HCT116 (cell line): ENCODE measurements around the gene ACRV1. TPM values are rescaled to one million over a fixed set of nuclear protein-coding genes. Genes with fewer than 3 reads are reported as not detected.

Experiments used
- ATAC-seq: fragments of 200-7000 bp; cut with Tn5 transposase; 2 replicates; pipeline ENCODE4 v1.9.1; 2020; ENCODE audit warnings: mild to moderate bottlenecking, moderate library complexity
- BruUV-seq: library from RNA; stranded (reverse); fragments of 400-500 nt; replicated peaks from 2 replicates; lab custom pipeline; 2021; lab: Mats Ljungman, UMichigan
- CTCF ChIA-PET: fragments of 300-600 bp; sonication (Branson Sonifier 250); formaldehyde crosslinking; loops from one replicate; lab custom pipeline; 2021; ENCODE audit warnings: antibody characterized with exemption; lab: Charles Lee
- POLR2A ChIA-PET: fragments of 300-600, 350-600 bp; sonication (Branson Sonifier 250); formaldehyde crosslinking; loops from one replicate; lab custom pipeline; 2021; ENCODE audit warnings: antibody characterized with exemption; lab: Charles Lee
- RAD21 ChIA-PET, 2 experiments: fragments of 300-600 bp; sonication (Branson Sonifier 250); formaldehyde crosslinking; loops; one replicate each; lab custom pipeline; 2023; ENCODE audit warnings: low total read pairs in 2 of 2; ENCODE audit not compliant: uncharacterized antibody in 2 of 2, unreplicated experiment in 2 of 2, low non-redundant PET in 1 of 2; lab: Charles Lee
- DNase-seq: peaks from one replicate; pipeline ENCODE4 v3.0.0-alpha.2; 2010; ENCODE audit warnings: low read depth, low spot score
- H2AFZ ChIP-seq: fragments of 200-600 bp; shearing (Covaris generic), sonication (generic); 2 replicates; pipeline ENCODE4 v1.6.1; 2017; ENCODE audit warnings: low read depth, mixed run types, mixed read lengths, antibody characterized with exemption, low read length; ENCODE audit not compliant: poor library complexity, severe bottlenecking
- H3K27ac ChIP-seq: 2 replicates; pipeline ENCODE4 v1.5.1; 2012; ENCODE audit warnings: low read depth, low read length
- H3K27me3 ChIP-seq: fragments of 200-600 bp; sonication (generic); 2 replicates; pipeline ENCODE4 v1.6.1; 2016; ENCODE audit warnings: mixed run types, low read length, mixed read lengths; ENCODE audit not compliant: insufficient read depth
- H3K36me3 ChIP-seq, 2 experiments: fragments of 200-500 bp in 1 of 2; fragments of 200-600 bp in 1 of 2; sonication (Bioruptor generic) in 1 of 2; sonication (generic) in 1 of 2; 2 replicates each; pipeline versions ENCODE4 v1.5.1 to v1.6.1; 2014 to 2016; ENCODE audit warnings: low read length in 2 of 2, inconsistent platforms in 1 of 2, mixed read lengths in 1 of 2, mixed run types in 1 of 2; ENCODE audit not compliant: insufficient read depth in 2 of 2, control insufficient read depth in 1 of 2
- H3K4me1 ChIP-seq, 2 experiments: fragments of 200-600 bp in 1 of 2; sonication (generic) in 1 of 2; 2 replicates each; pipeline versions ENCODE4 v1.5.1 to v1.6.1; 2012 to 2017; ENCODE audit warnings: low read length in 2 of 2, inconsistent platforms in 1 of 2, mild to moderate bottlenecking in 1 of 2, mixed read lengths in 1 of 2, mixed run types in 1 of 2, moderate library complexity in 1 of 2; ENCODE audit not compliant: insufficient read depth in 2 of 2, control insufficient read depth in 1 of 2
- H3K4me2 ChIP-seq: fragments of 200-600 bp; sonication (generic); 2 replicates; pipeline ENCODE4 v1.6.1; 2017; ENCODE audit warnings: mixed run types, low read length, mixed read lengths
- H3K4me3 ChIP-seq, 2 experiments: fragments of 200-600 bp in 1 of 2; sonication (generic) in 1 of 2; replicated peaks in 1 of 2; 2 replicates each; pipeline ENCODE4 v1.5.1; 2011 to 2016; ENCODE audit warnings: low read length in 2 of 2, control low read depth in 1 of 2, low read depth in 1 of 2, mild to moderate bottlenecking in 1 of 2, mixed read lengths in 1 of 2, mixed run types in 1 of 2
- H3K79me2 ChIP-seq: fragments of 200-600 bp; sonication (generic); 2 replicates; pipeline ENCODE4 v1.6.1; 2017; ENCODE audit warnings: mild to moderate bottlenecking, mixed run types, low read length, moderate library complexity, mixed read lengths; ENCODE audit not compliant: insufficient read depth
- H3K9ac ChIP-seq: fragments of 200-600 bp; sonication (generic); 2 replicates; pipeline ENCODE4 v1.6.1; 2016; ENCODE audit warnings: low read length, mixed read lengths
- H3K9me2 ChIP-seq: fragments of 200-600 bp; sonication (generic), shearing (Covaris generic); 2 replicates; pipeline ENCODE4 v1.6.1; 2017; ENCODE audit warnings: mixed run types, mild to moderate bottlenecking, moderate library complexity; ENCODE audit not compliant: insufficient read depth
- H3K9me3 ChIP-seq, 2 experiments: fragments of 200-500 bp in 1 of 2; fragments of 200-600 bp in 1 of 2; sonication (Bioruptor generic) in 1 of 2; sonication (generic) in 1 of 2; 2 replicates each; pipeline ENCODE4 v1.6.1; 2014 to 2017; ENCODE audit warnings: low read length in 2 of 2, mixed read lengths in 2 of 2, inconsistent platforms in 1 of 2, low read depth in 1 of 2, mild to moderate bottlenecking in 1 of 2, mixed run types in 1 of 2, moderate library complexity in 1 of 2; ENCODE audit not compliant: control insufficient read depth in 1 of 2, insufficient read depth in 1 of 2
- H4K20me1 ChIP-seq: fragments of 200-600 bp; sonication (generic), shearing (Covaris generic); 2 replicates; pipeline ENCODE4 v1.6.1; 2017; ENCODE audit warnings: mixed run types, mild to moderate bottlenecking, moderate library complexity; ENCODE audit not compliant: insufficient read depth
- CBX3 ChIP-seq: IDR thresholded peaks from 2 replicates; pipeline ENCODE4 v1.6.1; 2012; ENCODE audit warnings: low read depth
- CEBPB ChIP-seq: IDR thresholded peaks from 2 replicates; pipeline ENCODE4 v1.6.1; 2012; ENCODE audit warnings: low read depth
- EGR1 ChIP-seq: IDR thresholded peaks from 2 replicates; pipeline ENCODE4 v1.6.1; 2012; ENCODE audit warnings: low read depth
- EZH2 ChIP-seq: fragments of 200-600 bp; sonication (generic); IDR thresholded peaks from 2 replicates; pipeline ENCODE4 v1.6.1; 2017; ENCODE audit warnings: antibody characterized with exemption, mixed run types
- EZH2phosphoT487 ChIP-seq: fragments of 200-600 bp; IDR thresholded peaks from 2 replicates; pipeline ENCODE4 v1.6.1; 2018; ENCODE audit warnings: antibody characterized with exemption, borderline replicate concordance
- FOSL1 ChIP-seq: IDR thresholded peaks from 2 replicates; pipeline ENCODE4 v1.6.1; 2012; ENCODE audit warnings: low read depth
- JUND ChIP-seq: IDR thresholded peaks from 2 replicates; pipeline ENCODE4 v1.6.1; 2012
- POLR2AphosphoS5 ChIP-seq: IDR thresholded peaks from 2 replicates; pipeline ENCODE4 v1.6.1; 2011; ENCODE audit warnings: mild to moderate bottlenecking, low read depth, low read length, moderate library complexity
- RAD21 ChIP-seq: IDR thresholded peaks from 2 replicates; pipeline ENCODE4 v1.6.1; 2012; ENCODE audit warnings: low read depth, mild to moderate bottlenecking
- SP1 ChIP-seq: IDR thresholded peaks from 2 replicates; pipeline ENCODE4 v1.6.1; 2012; ENCODE audit warnings: low read depth
- TCF7L2 ChIP-seq: IDR thresholded peaks from 2 replicates; pipeline ENCODE4 v1.7.0; 2011; ENCODE audit warnings: borderline replicate concordance, inconsistent platforms; ENCODE audit not compliant: insufficient read depth, insufficient read length; ENCODE audit errors: extremely low read depth
- YY1 ChIP-seq: IDR thresholded peaks from 2 replicates; pipeline ENCODE4 v1.6.1; 2011; ENCODE audit warnings: low read length, low read depth, moderate library complexity, mild to moderate bottlenecking; ENCODE audit not compliant: insufficient replicate concordance; ENCODE audit errors: extremely low read depth
- ZNF274 ChIP-seq: fragments of 200-500 bp; sonication (Bioruptor generic); IDR thresholded peaks from 2 replicates; pipeline ENCODE4 v1.6.1; 2014; ENCODE audit warnings: mild to moderate bottlenecking, low read depth, low read length, inconsistent platforms
- intact Hi-C: fragments of 100-400 bp; cut with micrococcal nuclease; formaldehyde crosslinking; loops from 2 replicates; pipeline ENCODE4 v1.10.0; 2022
- total RNA-seq: library from RNA; stranded (reverse); gene quantifications from one replicate; pipeline ENCODE4 v1.2.1, GENCODE V29; 2021; ENCODE audit not compliant: unreplicated experiment
- TF ChIP-seq, protein P1 (sequence below): IDR thresholded peaks from 2 replicates; pipeline ENCODE4 v1.6.1; 2011; ENCODE audit warnings: mild to moderate bottlenecking, low read length, moderate library complexity; ENCODE audit not compliant: insufficient replicate concordance; ENCODE audit errors: extremely low read depth
- TF ChIP-seq, protein P2 (sequence below): IDR thresholded peaks from 2 replicates; pipeline ENCODE4 v1.6.1; 2012; ENCODE audit warnings: low read depth
- TF ChIP-seq, protein P3 (sequence below): IDR thresholded peaks from 2 replicates; pipeline ENCODE4 v1.6.1; 2012
- TF ChIP-seq, protein P4 (sequence below): IDR thresholded peaks from 2 replicates; pipeline ENCODE4 v1.6.1; 2012
- TF ChIP-seq, protein P5 (sequence below), 3 experiments: fragments of 200-600 bp in 1 of 3; sonication (generic) in 1 of 3; IDR thresholded peaks in 2 of 3; conservative IDR thresholded peaks in 1 of 3; 2 replicates each; pipeline ENCODE4 v1.5.1; 2012 to 2017; ENCODE audit warnings: low read depth in 2 of 3, low read length in 2 of 3, antibody characterized with exemption in 1 of 3, borderline replicate concordance in 1 of 3, control low read depth in 1 of 3, mild to moderate bottlenecking in 1 of 3, mixed read lengths in 1 of 3, mixed run types in 1 of 3, moderate library complexity in 1 of 3; ENCODE audit not compliant: insufficient read depth in 1 of 3

The ACRV1 gene
- total RNA-seq, 1 experiment from 2014 or later: not detected

DNA sequence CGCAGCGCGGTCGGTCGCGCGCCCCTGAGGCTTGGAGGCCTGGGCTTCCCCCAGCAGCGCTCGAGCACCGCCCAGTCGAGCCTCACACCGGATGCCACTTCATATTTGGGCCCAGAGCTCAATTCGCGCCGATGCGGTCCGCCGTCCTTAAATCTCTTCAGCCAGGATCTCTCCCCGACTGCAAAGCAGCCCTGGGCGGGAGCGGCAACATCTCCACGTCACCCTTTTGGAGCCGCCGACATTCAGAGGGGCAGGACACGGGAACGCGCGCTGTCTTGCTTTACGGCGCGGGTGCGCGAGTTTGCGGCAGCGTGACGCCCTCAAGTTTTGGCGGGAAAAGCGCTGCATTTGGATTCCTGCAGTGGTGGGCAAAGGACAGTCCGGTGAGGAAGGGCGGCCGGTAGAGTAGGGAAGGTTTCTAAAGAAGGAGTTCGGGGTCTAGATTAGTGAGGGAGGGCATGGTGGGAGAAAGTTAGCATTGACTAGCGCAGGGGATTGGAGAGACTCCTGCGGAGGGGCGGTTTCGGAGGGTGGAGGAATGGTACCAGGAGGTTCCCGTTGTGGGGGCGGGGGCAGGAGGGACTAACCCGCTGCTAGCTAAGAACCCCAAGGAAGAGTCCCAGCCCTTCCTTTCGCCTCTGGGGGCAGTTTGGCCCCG lies 54.9 kb downstream of the ACRV1 start:
- Histone ChIP-seq H3K9me3 (no peaks in the 10 kb centered on the region), H2AFZ (peak overlapping the region; percentile 23), H3K4me3 (peak overlapping the region; percentile 56 to 75), H3K4me1 (peaks cover 4 to 17% of the 10 kb centered on the region in 2 experiments; a peak in 3 of 4 replicates), H3K36me3 (peaks cover 0 to 9% of the 10 kb centered on the region in 2 experiments; a peak in 2 of 4 replicates), H3K9ac (peak overlapping the region; percentile 85), H3K9me2 (no peaks in the 10 kb centered on the region), H4K20me1 (no peaks in the 10 kb centered on the region), H3K4me2 (peak overlapping the region; percentile 86), H3K79me2 (peaks cover 29% of the 10 kb centered on the region), H3K27me3 (no peaks in the 10 kb centered on the region), H3K27ac (peak overlapping the region; percentile 85)
- ATAC-seq: peak; percentile 86
- no TSS peak for BruUV-seq
- ChIA-PET RAD21 (no interaction called here), POLR2A (interaction anchor here (1.1 to 1.8 kb wide), 3 partner anchors 32 to 54 kb away, joined by 3 to 6 read pairs (median 5); no protein-coding TSS in a partner anchor), CTCF (interaction anchor here (1.4 kb wide), 1 partner anchor 568 kb away, joined by 4 read pairs; no protein-coding TSS in a partner anchor)
- intact Hi-C loops: loop anchor here (2.0 kb wide), 2 partner anchors 33 to 249 kb away; partner anchors contain the start of gene STT3A
- peak; percentile 86 for DNase-seq
- TF ChIP-seq ZNF274: no peak
- TF ChIP-seq SP1: peak; percentile 66
- peak; percentile 53; the same call in 1 of the 2 replicates for TF ChIP-seq CBX3
- TF ChIP-seq, protein P1, sequence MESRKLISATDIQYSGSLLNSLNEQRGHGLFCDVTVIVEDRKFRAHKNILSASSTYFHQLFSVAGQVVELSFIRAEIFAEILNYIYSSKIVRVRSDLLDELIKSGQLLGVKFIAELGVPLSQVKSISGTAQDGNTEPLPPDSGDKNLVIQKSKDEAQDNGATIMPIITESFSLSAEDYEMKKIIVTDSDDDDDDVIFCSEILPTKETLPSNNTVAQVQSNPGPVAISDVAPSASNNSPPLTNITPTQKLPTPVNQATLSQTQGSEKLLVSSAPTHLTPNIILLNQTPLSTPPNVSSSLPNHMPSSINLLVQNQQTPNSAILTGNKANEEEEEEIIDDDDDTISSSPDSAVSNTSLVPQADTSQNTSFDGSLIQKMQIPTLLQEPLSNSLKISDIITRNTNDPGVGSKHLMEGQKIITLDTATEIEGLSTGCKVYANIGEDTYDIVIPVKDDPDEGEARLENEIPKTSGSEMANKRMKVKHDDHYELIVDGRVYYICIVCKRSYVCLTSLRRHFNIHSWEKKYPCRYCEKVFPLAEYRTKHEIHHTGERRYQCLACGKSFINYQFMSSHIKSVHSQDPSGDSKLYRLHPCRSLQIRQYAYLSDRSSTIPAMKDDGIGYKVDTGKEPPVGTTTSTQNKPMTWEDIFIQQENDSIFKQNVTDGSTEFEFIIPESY: no peak
- TF ChIP-seq EZH2phosphoT487: no peak
- no peak for TF ChIP-seq EZH2
- TF ChIP-seq YY1: peak; percentile 65
- TF ChIP-seq, protein P2, sequence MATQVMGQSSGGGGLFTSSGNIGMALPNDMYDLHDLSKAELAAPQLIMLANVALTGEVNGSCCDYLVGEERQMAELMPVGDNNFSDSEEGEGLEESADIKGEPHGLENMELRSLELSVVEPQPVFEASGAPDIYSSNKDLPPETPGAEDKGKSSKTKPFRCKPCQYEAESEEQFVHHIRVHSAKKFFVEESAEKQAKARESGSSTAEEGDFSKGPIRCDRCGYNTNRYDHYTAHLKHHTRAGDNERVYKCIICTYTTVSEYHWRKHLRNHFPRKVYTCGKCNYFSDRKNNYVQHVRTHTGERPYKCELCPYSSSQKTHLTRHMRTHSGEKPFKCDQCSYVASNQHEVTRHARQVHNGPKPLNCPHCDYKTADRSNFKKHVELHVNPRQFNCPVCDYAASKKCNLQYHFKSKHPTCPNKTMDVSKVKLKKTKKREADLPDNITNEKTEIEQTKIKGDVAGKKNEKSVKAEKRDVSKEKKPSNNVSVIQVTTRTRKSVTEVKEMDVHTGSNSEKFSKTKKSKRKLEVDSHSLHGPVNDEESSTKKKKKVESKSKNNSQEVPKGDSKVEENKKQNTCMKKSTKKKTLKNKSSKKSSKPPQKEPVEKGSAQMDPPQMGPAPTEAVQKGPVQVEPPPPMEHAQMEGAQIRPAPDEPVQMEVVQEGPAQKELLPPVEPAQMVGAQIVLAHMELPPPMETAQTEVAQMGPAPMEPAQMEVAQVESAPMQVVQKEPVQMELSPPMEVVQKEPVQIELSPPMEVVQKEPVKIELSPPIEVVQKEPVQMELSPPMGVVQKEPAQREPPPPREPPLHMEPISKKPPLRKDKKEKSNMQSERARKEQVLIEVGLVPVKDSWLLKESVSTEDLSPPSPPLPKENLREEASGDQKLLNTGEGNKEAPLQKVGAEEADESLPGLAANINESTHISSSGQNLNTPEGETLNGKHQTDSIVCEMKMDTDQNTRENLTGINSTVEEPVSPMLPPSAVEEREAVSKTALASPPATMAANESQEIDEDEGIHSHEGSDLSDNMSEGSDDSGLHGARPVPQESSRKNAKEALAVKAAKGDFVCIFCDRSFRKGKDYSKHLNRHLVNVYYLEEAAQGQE: no peak
- 0 out of 2 replicates have a peak, but pooled peaks have one; percentile 41 for TF ChIP-seq JUND
- peak; percentile 80 for TF ChIP-seq TCF7L2
- TF ChIP-seq RAD21: no peak
- TF ChIP-seq CEBPB: no peak; the same call in 1 of the 2 replicates
- TF ChIP-seq, protein P3, sequence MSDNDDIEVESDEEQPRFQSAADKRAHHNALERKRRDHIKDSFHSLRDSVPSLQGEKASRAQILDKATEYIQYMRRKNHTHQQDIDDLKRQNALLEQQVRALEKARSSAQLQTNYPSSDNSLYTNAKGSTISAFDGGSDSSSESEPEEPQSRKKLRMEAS: peak; percentile 86
- TF ChIP-seq, protein P4, sequence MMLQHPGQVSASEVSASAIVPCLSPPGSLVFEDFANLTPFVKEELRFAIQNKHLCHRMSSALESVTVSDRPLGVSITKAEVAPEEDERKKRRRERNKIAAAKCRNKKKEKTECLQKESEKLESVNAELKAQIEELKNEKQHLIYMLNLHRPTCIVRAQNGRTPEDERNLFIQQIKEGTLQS: no peak
- TF ChIP-seq POLR2AphosphoS5: peak; percentile 75
- TF ChIP-seq FOSL1: no peak
- TF ChIP-seq EGR1: peak; percentile 89
- TF ChIP-seq, protein P5, sequence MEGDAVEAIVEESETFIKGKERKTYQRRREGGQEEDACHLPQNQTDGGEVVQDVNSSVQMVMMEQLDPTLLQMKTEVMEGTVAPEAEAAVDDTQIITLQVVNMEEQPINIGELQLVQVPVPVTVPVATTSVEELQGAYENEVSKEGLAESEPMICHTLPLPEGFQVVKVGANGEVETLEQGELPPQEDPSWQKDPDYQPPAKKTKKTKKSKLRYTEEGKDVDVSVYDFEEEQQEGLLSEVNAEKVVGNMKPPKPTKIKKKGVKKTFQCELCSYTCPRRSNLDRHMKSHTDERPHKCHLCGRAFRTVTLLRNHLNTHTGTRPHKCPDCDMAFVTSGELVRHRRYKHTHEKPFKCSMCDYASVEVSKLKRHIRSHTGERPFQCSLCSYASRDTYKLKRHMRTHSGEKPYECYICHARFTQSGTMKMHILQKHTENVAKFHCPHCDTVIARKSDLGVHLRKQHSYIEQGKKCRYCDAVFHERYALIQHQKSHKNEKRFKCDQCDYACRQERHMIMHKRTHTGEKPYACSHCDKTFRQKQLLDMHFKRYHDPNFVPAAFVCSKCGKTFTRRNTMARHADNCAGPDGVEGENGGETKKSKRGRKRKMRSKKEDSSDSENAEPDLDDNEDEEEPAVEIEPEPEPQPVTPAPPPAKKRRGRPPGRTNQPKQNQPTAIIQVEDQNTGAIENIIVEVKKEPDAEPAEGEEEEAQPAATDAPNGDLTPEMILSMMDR (IDR thresholded peaks at IDR 0.05 in 2 of 3, conservative IDR thresholded peaks at IDR 0.05 in 1 of 3; ENCODE audit: borderline replicate concordance in 1 of 3, insufficient read depth in 1 of 3, low read depth in 2 of 3, low read length in 2 of 3): no peak
